ENCODE results near the gene SORCS2.

DNA sequence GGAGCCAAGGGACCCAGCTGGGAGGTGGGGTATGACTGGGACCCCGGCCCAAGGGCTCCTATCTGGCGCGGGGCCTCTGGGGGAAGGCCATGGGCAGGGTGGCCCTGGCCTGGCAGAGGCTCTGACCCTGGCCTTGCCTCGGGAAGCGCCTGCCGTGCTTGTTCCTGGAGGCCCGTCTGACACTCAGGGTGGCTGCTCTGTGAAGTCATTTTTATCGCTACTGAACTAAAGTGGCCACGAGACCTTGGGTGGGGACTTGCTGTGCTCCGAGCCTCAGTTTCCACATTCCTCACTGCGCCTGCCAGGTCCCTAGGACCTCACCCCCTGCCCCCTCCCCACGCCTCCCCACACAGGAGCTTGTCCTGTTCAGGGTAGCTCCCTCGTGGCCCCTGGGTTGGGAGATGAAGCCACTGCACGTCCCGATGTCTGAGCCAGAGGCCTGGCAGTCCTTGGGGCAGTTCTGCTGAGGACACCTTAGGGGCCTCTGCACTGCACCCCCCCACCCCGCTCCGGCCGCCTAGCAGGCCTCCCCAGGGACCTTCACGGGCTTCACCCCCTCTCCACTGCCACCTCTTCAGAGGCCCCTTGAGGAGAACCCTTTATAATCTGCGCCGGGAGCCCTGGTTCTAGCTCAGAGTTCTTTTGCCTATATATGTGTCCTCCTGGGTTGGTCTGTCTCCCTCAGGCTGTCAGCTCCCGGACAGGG, 639 bp upstream of the SORCS2 start:
- TF ChIP-seq POLR2A (IDR thresholded peaks at IDR 0.05) = no peak
- TF ChIP-seq, protein P1, sequence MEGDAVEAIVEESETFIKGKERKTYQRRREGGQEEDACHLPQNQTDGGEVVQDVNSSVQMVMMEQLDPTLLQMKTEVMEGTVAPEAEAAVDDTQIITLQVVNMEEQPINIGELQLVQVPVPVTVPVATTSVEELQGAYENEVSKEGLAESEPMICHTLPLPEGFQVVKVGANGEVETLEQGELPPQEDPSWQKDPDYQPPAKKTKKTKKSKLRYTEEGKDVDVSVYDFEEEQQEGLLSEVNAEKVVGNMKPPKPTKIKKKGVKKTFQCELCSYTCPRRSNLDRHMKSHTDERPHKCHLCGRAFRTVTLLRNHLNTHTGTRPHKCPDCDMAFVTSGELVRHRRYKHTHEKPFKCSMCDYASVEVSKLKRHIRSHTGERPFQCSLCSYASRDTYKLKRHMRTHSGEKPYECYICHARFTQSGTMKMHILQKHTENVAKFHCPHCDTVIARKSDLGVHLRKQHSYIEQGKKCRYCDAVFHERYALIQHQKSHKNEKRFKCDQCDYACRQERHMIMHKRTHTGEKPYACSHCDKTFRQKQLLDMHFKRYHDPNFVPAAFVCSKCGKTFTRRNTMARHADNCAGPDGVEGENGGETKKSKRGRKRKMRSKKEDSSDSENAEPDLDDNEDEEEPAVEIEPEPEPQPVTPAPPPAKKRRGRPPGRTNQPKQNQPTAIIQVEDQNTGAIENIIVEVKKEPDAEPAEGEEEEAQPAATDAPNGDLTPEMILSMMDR (IDR thresholded peaks at IDR 0.05) = no peak

Data from right lobe of liver (tissue), 4 donors.